Cerebellar nuclear complex (tissue), 1 donor: ENCODE data around the gene PPP2R2D.

Experiments
- DNase-seq, 2 experiments: peaks; one replicate each; lab custom pipeline; 2025; lab: John Stamatoyannopoulos, UW

The PPP2R2D gene

GRCh38 chr10:131900350-131901152, at the start of gene PPP2R2D:
Gene PPP2R2D, plus strand, starts transcription at chr10:131901008. Its CDS starts 141 bp downstream, at chr10:131901149.
- DNase-seq: peak; percentile 39 to 56

GRCh38 chr10:131851346-131851745, 49.5 kb upstream of the PPP2R2D start:
- DNase-seq: no peak

GRCh38 chr10:131852176-131852822, 48.5 kb upstream of the PPP2R2D start:
- no peak for DNase-seq

- no peak for DNase-seq
Measured at GRCh38 chr10:131852823-131853609, 47.8 kb upstream of the PPP2R2D start.

- no peak for DNase-seq
Measured at GRCh38 chr10:131853610-131853964, 47.2 kb upstream of the PPP2R2D start.

- no peak for DNase-seq
Measured at GRCh38 chr10:131854579-131855335, 46.1 kb upstream of the PPP2R2D start.

GRCh38 chr10:131855461-131856401, 45.1 kb upstream of the PPP2R2D start:
- no peak for DNase-seq

GRCh38 chr10:131856441-131857094, 44.2 kb upstream of the PPP2R2D start:
- no peak for DNase-seq

- DNase-seq: no peak
Measured at GRCh38 chr10:131857156-131858117, 43.4 kb upstream of the PPP2R2D start.

- no peak for DNase-seq
Measured at GRCh38 chr10:131858118-131858515, 42.7 kb upstream of the PPP2R2D start.

GRCh38 chr10:131858583-131859340, 42.0 kb upstream of the PPP2R2D start:
- DNase-seq: no peak

- DNase-seq: no peak
Measured at GRCh38 chr10:131859341-131860020, 41.3 kb upstream of the PPP2R2D start.

GRCh38 chr10:131860311-131860710, 40.5 kb upstream of the PPP2R2D start:
- DNase-seq: no peak

GRCh38 chr10:131860806-131861440, 39.9 kb upstream of the PPP2R2D start:
- no peak for DNase-seq

GRCh38 chr10:131862548-131862947, 38.3 kb upstream of the PPP2R2D start:
- no peak for DNase-seq

- DNase-seq: no peak
Measured at GRCh38 chr10:131865223-131865917, 35.4 kb upstream of the PPP2R2D start.

GRCh38 chr10:131866673-131867072, 34.1 kb upstream of the PPP2R2D start:
- DNase-seq: no peak
